Adrenal gland (tissue), 12 donors: ENCODE results near the gene VENTX. TPM values are rescaled to one million over a fixed set of nuclear protein-coding genes. Genes with fewer than 3 reads are reported as not detected.

ENCODE experiments used
- DNase-seq, 7 donors: peaks; one replicate each; pipeline ENCODE4 v3.0.0-alpha.2; 2019 to 2020
- H3K27ac ChIP-seq, 5 donors: fragments of 200-600 bp; sonication (generic) in 4 of 5; 1 replicate in 3 of 5; 2 replicates in 2 of 5; pipeline versions ENCODE4 v1.5.1 to v1.8.0; 2016 to 2020; ENCODE audit warnings: mild to moderate bottlenecking in 1 of 5
- H3K27me3 ChIP-seq: fragments of 200-600 bp; 2 replicates; pipeline ENCODE4 v1.8.0; 2021
- H3K36me3 ChIP-seq, 2 donors: fragments of 200-600 bp; replicated peaks in 1 of 2; 1 replicate in 1 of 2; 2 replicates in 1 of 2; pipeline versions ENCODE4 v1.5.1 to v1.8.0; 2018 to 2022
- H3K4me1 ChIP-seq, 2 donors: fragments of 200-600 bp; replicated peaks in 1 of 2; 1 replicate in 1 of 2; 2 replicates in 1 of 2; pipeline versions ENCODE4 v1.5.1 to v1.8.0; 2018 to 2021
- H3K4me3 ChIP-seq, 4 donors: fragments of 200-600 bp; sonication (generic) in 3 of 4; one replicate each; pipeline ENCODE4 v1.5.1; 2016 to 2018
- H3K9me3 ChIP-seq, 3 donors: fragments of 200-600 bp; sonication (generic) in 1 of 3; replicated peaks in 1 of 3; 1 replicate in 2 of 3; 2 replicates in 1 of 3; pipeline versions ENCODE4 v1.5.1 to v1.8.0; 2016 to 2021
- CTCF ChIP-seq, 6 experiments: fragments of 450-650 bp in 4 of 6; fragments of 200-600 bp in 2 of 6; sonication (generic) in 1 of 6; IDR thresholded peaks; 1 replicate in 5 of 6; 2 replicates in 1 of 6; pipeline versions ENCODE4 v1.5.1 to v1.8.0; 2016 to 2021; ENCODE audit warnings: antibody characterized with exemption in 6 of 6, mild to moderate bottlenecking in 2 of 6, moderate library complexity in 1 of 6
- POLR2A ChIP-seq, 2 donors: fragments of 450-650 bp; IDR thresholded peaks; one replicate each; pipeline ENCODE4 v1.6.1; 2017; ENCODE audit warnings: antibody characterized with exemption in 2 of 2, mild to moderate bottlenecking in 2 of 2, moderate library complexity in 1 of 2
- WGBS, 4 donors: extraction: QIAGEN DNeasy Blood & Tissue Kit in 2 of 4; methylation state at CpG; one replicate each; pipeline versions ENCODE4 v1.1.5 to v1.1.7; 2013 to 2017; 5-methylcytosine and 5-hydroxymethylcytosine counted together
- intact Hi-C, 2 donors: fragments of 100-400 bp; cut with DNase I; formaldehyde crosslinking; loops; one replicate each; pipeline versions ENCODE4 v1.14.1 to v1.15.0; 2022 to 2023
- polyA plus RNA-seq, 3 donors: library from polyadenylated mRNA; stranded (reverse); fragments of 200-250 nt in 2 of 3; fragments of 350-450 nt in 1 of 3; fragmentation: Illumina TruSeq in 1 of 3; extraction: RNeasy Lipid Tissue Mini Kit (QIAGEN cat#74804) in 1 of 3; gene quantifications; one replicate each; pipeline ENCODE4 v1.2.3, GENCODE V29; 2013 to 2014
- total RNA-seq, 9 donors: library from RNA; depleted of rRNA in 4 of 9; stranded (reverse); fragments of >200 nt in 4 of 9; fragments of 120-200 nt in 1 of 9; fragmentation: NEBNext Ultra II Directional in 1 of 9; extraction: Animal tissue kit (Norgen Biotek cat#: 25700) in 1 of 9; gene quantifications; one replicate each; pipeline versions ENCODE4 v1.1.0 to v1.2.4, GENCODE V29; 2013 to 2023
- donor health status: healthy with polysubstance abuse.
- donor health status: Bipolar disorder and iron deficiency.
- donor health status: DM: yes; HTN: yes; CAD: no.
- donor health status: DM: no; HTN: no; CAD: no.
- donor health status: DM: no; HTN: no; CAD: no.
- donor health status: DM: yes; HTN: yes; CAD: no.

VENTX gene
- total and polyA plus RNA-seq, 12 donors: 0.06 to 4.4 (median 1.4) TPM

- Histone ChIP-seq H3K4me3 (no peak overlapping the region), H3K27ac (peak overlapping the region in 3 of 5 donors; percentile 80 to 87 (median 85)), H3K27me3 (no peaks in the 10 kb centered on the region), H3K9me3 (no peaks in the 10 kb centered on the region), H3K36me3 (no peaks in the 10 kb centered on the region), H3K4me1 (peaks cover 39 to 65% of the 10 kb centered on the region in 2 donors)
- no peak for TF ChIP-seq CTCF (IDR thresholded peaks at IDR 0.05)
- TF ChIP-seq POLR2A (IDR thresholded peaks at IDR 0.05): no peak
- DNase-seq: no peak
- 40 to 87% (median 87%) methylated on average over 2 to 15 of the region's 15 CpGs; no CpG with 5 or more reads in 1 of the 4 donors for WGBS, 4 donors
- intact Hi-C loops: no loop called here
Measured at GRCh38 chr10:133255323-133255722, 17.7 kb downstream of the VENTX start.

GRCh38 chr10:133257489-133258065 lies 19.9 kb downstream of the VENTX start:
- H3K9me3 ChIP-seq: no peaks in the 10 kb centered on the region
- H3K4me1 ChIP-seq: peaks cover 24 to 64% of the 10 kb centered on the region in 2 donors
- peak overlapping the region in 4 of 5 donors; percentile 82 to 96 (median 88) for H3K27ac ChIP-seq
- H3K27me3 ChIP-seq: no peaks in the 10 kb centered on the region
- H3K36me3 ChIP-seq: no peaks in the 10 kb centered on the region
- intact Hi-C loops: no loop called here
- TF ChIP-seq POLR2A (IDR thresholded peaks at IDR 0.05): peak in 1 of 2 donors; percentile 26
- peak; percentile 16 to 44 (median 22) for TF ChIP-seq CTCF (IDR thresholded peaks at IDR 0.05)
- WGBS, 4 donors: 16 to 19% (median 17%) methylated on average over 19 to 27 of the region's 27 CpGs
- DNase-seq: peak; percentile 69 to 80 (median 79)
- peak overlapping the region in 1 of 4 donors; percentile 9 for H3K4me3 ChIP-seq

GRCh38 chr10:133258066-133258817 lies 20.6 kb downstream of the VENTX start:
- H3K4me3 ChIP-seq: no peak overlapping the region
- no peak for TF ChIP-seq CTCF (IDR thresholded peaks at IDR 0.05)
- intact Hi-C loops: no loop called here
- no peaks in the 10 kb centered on the region for H3K9me3 ChIP-seq
- H3K27ac ChIP-seq: peak overlapping the region in 4 of 5 donors; percentile 82 to 96 (median 88)
- WGBS, 4 donors: 70 to 100% (median 88%) methylated on average over 1 to 21 of the region's 21 CpGs
- peaks cover 22 to 62% of the 10 kb centered on the region in 2 donors for H3K4me1 ChIP-seq
- H3K36me3 ChIP-seq: no peaks in the 10 kb centered on the region
- H3K27me3 ChIP-seq: no peaks in the 10 kb centered on the region
- peak in 2 of 7 donors; percentile 50 to 62 for DNase-seq

GRCh38 chr10:133258818-133259601 lies 21.4 kb downstream of the VENTX start:
- 37 to 56% (median 50%) methylated on average over 12 to 24 of the region's 24 CpGs for WGBS, 4 donors
- H3K27me3 ChIP-seq: no peaks in the 10 kb centered on the region
- no peaks in the 10 kb centered on the region for H3K36me3 ChIP-seq
- TF ChIP-seq CTCF (IDR thresholded peaks at IDR 0.05) (no peak), POLR2A (IDR thresholded peaks at IDR 0.05) (peak in 1 of 2 donors; percentile 75)
- H3K27ac ChIP-seq: peak overlapping the region; percentile 70 to 96 (median 87)
- no peaks in the 10 kb centered on the region for H3K9me3 ChIP-seq
- intact Hi-C loops: no loop called here
- peak; percentile 89 to 97 (median 95) for DNase-seq
- H3K4me3 ChIP-seq: no peak overlapping the region
- H3K4me1 ChIP-seq: peaks cover 16 to 54% of the 10 kb centered on the region in 2 donors
